ENCODE measurements around the gene OR2Y1.

DNA sequence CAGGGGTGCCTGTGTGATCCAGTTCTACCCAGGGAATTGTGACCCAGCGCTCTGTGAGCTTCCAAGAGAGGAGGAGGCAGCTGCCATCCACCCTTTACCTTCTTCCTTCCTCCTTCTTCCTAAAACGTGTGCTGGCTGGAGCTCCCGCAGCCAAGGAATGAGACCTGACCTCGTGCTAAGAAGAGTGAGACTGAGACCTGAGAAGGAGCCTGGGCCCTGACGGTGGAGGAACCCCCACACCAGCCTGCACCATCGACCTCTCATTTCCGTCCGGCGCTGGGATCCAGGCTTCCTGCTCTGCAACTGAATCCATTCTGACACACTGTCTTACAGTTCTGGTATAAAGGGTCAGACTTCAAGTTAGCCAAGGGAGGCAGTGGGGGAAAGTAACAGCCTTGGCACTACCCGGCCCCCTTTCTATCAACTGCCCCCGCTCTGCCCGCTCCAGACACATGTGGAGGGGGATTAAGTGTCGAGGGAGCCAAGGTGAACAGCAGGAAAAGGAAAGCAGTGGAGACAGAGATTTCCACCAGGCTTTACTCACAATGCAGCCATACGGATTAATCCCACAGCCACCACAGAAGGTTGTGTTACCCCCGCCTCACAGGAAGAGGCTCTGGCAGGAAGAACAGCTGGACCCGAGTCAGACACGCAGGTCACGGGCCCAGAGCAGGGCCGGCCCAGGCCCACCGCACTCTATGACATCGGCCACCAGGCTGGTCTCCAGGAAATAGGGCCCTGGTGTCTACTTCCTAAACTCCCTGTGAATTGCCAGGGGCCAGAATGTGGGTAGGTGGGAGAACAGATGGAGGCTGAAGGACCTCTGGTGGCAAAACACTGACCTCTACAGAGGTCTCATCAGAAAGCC is 46.9 kb upstream of the OR2Y1 start:
- TF ChIP-seq, protein P1, sequence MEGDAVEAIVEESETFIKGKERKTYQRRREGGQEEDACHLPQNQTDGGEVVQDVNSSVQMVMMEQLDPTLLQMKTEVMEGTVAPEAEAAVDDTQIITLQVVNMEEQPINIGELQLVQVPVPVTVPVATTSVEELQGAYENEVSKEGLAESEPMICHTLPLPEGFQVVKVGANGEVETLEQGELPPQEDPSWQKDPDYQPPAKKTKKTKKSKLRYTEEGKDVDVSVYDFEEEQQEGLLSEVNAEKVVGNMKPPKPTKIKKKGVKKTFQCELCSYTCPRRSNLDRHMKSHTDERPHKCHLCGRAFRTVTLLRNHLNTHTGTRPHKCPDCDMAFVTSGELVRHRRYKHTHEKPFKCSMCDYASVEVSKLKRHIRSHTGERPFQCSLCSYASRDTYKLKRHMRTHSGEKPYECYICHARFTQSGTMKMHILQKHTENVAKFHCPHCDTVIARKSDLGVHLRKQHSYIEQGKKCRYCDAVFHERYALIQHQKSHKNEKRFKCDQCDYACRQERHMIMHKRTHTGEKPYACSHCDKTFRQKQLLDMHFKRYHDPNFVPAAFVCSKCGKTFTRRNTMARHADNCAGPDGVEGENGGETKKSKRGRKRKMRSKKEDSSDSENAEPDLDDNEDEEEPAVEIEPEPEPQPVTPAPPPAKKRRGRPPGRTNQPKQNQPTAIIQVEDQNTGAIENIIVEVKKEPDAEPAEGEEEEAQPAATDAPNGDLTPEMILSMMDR (IDR thresholded peaks at IDR 0.05), result no peak
- TF ChIP-seq POLR2A (IDR thresholded peaks at IDR 0.05), result no peak
